Mesodermal cell (in vitro differentiated cells): ENCODE measurements around the gene EML1.

Experiments used
- H3K27ac ChIP-seq: 2 replicates; pipeline ENCODE4 v1.7.0; 2013; ENCODE audit warnings: mild to moderate bottlenecking, low read depth, low read length, moderate library complexity; ENCODE audit not compliant: severe bottlenecking
- H3K36me3 ChIP-seq: 2 replicates; pipeline ENCODE4 v1.7.1; 2013; ENCODE audit warnings: mild to moderate bottlenecking, low read length, moderate library complexity; ENCODE audit not compliant: control insufficient read depth, insufficient read depth
- H3K4me1 ChIP-seq: one replicate; pipeline ENCODE4 v1.7.1; 2013; ENCODE audit warnings: mild to moderate bottlenecking, low read length; ENCODE audit not compliant: insufficient read depth, control insufficient read depth, poor library complexity, severe bottlenecking
- H3K4me3 ChIP-seq: 2 replicates; pipeline ENCODE4 v1.7.0; 2013; ENCODE audit warnings: low read length, control low read depth, mild to moderate bottlenecking; ENCODE audit not compliant: insufficient read depth, poor library complexity, severe bottlenecking; ENCODE audit errors: extremely low read depth
- H3K9me3 ChIP-seq: 2 replicates; pipeline ENCODE4 v1.7.1; 2013; ENCODE audit warnings: mild to moderate bottlenecking, low read length, moderate library complexity; ENCODE audit not compliant: control insufficient read depth
- WGBS, 2 experiments: methylation state at CpG; one replicate each; pipeline ENCODE4 v1.1.5; 2013; ENCODE audit warnings: missing lambda C conversion rate in 2 of 2; ENCODE audit not compliant: insufficient coverage in 2 of 2; 5-methylcytosine and 5-hydroxymethylcytosine counted together

The EML1 gene

GRCh38 chr14:99750746-99751450 lies 42.3 kb upstream of the EML1 start:
- no peaks in the 10 kb centered on the region for H3K36me3 ChIP-seq
- H3K27ac ChIP-seq = no peak overlapping the region
- H3K9me3 ChIP-seq = no peaks in the 10 kb centered on the region
- no peak overlapping the region for H3K4me3 ChIP-seq
- H3K4me1 ChIP-seq = peaks cover 25% of the 10 kb centered on the region
- 90 to 92% methylated on average over 8 to 9 of the region's 11 CpGs for WGBS, 2 experiments

GRCh38 chr14:99751539-99752485 lies 41.4 kb upstream of the EML1 start:
- peaks cover 23% of the 10 kb centered on the region for H3K4me1 ChIP-seq
- 82 to 90% methylated on average over 18 to 23 of the region's 25 CpGs for WGBS, 2 experiments
- H3K27ac ChIP-seq = peak overlapping the region; percentile 94

DNA sequence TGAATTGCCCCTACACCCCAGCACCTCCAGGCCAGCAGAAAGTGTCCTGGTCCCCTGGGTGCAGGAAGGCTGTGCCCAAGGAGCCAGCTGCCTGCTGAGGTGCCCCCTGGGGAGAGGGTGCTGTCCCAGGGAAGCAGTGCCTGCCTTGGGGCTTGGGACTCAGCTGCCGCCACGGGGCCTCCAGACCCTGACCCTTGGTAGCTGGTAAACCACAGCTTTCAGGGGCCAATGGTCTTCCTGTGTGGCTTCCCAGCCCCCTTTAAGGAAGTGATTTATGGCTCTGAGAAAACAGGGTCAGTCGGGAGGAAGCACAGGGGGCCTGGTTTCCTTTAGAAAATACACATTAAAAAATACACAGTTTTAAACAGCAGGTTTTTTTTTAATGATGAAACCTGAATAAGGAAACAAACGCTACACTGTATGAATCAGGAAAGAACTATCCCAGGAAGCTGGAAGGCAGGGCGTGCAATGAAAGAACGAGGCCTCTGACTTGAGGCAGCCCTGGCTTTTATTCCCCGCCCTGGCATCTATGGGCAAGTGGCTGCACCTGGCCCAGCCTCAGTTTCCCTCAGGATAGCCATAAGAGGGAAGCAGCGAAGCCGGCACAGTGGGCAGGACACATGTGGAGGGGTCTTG lies 40.6 kb upstream of the EML1 start:
- 78 to 82% methylated on average over 5 to 7 of the region's 9 CpGs for WGBS, 2 experiments
- Histone ChIP-seq H3K36me3 (no peaks in the 10 kb centered on the region), H3K9me3 (no peaks in the 10 kb centered on the region), H3K4me3 (no peak overlapping the region), H3K27ac (peak overlapping the region; percentile 94), H3K4me1 (peaks cover 23% of the 10 kb centered on the region)

More at GRCh38 chr14:99751539-99752485, 41.4 kb upstream of the EML1 start:
- H3K36me3 ChIP-seq = no peaks in the 10 kb centered on the region
- no peak overlapping the region for H3K4me3 ChIP-seq
- no peaks in the 10 kb centered on the region for H3K9me3 ChIP-seq

DNA sequence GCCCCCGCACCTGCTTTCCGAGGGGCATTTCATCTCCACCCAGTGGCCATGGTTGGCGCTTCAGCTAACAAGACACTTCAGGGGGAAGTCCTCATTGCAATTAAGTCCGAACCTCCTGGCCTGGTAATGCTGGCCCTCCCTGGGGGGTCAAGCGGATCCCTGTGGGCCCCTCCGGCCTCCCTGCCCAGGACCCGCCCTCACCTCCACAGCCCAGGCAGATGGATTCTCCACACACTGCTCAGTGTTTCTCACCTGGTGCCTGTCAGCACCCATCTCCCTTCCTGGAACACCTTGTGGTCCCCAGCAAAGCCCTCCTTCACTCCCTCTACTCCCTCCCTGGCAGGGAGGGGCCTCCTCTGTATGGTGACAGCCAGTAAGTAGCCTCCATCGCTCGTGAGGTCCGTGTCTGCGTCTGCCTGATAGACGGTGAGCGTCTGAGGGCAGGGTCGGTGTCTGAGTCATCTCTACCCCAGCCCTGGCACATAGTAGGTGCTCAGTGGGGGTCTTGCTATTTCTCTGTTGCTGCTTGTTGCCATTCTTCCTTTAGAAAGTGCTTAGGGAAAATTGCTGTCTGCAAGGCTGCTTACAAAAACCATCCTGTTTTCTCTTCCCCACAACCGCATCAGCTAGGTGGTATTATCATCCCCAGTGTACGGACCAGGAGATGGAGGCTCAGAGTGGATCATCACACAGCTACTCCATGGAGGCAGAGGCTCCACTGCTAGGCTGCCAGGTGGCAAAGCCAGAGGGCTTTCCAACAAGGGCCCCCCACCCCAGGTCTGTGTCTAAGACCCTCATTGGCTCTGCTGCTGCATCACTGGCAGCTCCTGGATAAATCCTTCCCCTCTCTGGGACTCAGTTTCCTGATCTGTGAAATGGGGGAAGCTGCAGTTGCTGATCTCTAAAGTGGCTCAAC lies 39.7 kb upstream of the EML1 start:
- no peaks in the 10 kb centered on the region for H3K9me3 ChIP-seq
- no peak overlapping the region for H3K4me3 ChIP-seq
- H3K4me1 ChIP-seq = peaks cover 23% of the 10 kb centered on the region
- WGBS, 2 experiments = 50 to 53% methylated on average over 5 to 14 of the region's 16 CpGs
- no peaks in the 10 kb centered on the region for H3K36me3 ChIP-seq
- H3K27ac ChIP-seq = no peak overlapping the region

GRCh38 chr14:99754141-99755067 lies 38.8 kb upstream of the EML1 start:
- 84 to 89% methylated on average over 19 to 20 of the region's 24 CpGs for WGBS, 2 experiments
- Histone ChIP-seq H3K27ac (no peak overlapping the region), H3K36me3 (no peaks in the 10 kb centered on the region), H3K4me3 (no peak overlapping the region), H3K9me3 (no peaks in the 10 kb centered on the region), H3K4me1 (peaks cover 26% of the 10 kb centered on the region)

GRCh38 chr14:99755068-99755405 lies 38.2 kb upstream of the EML1 start:
- H3K36me3 ChIP-seq = no peaks in the 10 kb centered on the region
- peaks cover 31% of the 10 kb centered on the region for H3K4me1 ChIP-seq
- H3K27ac ChIP-seq = no peak overlapping the region
- no peak overlapping the region for H3K4me3 ChIP-seq
- H3K9me3 ChIP-seq = no peaks in the 10 kb centered on the region
- whole genome bisulfite sequencing, 2 experiments = 91 to 93% methylated on average over 8 of the region's 8 CpGs

GRCh38 chr14:99755629-99756603 lies 37.3 kb upstream of the EML1 start:
- 78 to 86% methylated on average over 12 to 17 of the region's 21 CpGs for WGBS, 2 experiments
- Histone ChIP-seq H3K9me3 (no peaks in the 10 kb centered on the region), H3K27ac (no peak overlapping the region), H3K36me3 (no peaks in the 10 kb centered on the region), H3K4me3 (no peak overlapping the region), H3K4me1 (peaks cover 31% of the 10 kb centered on the region)

- H3K36me3 ChIP-seq = no peaks in the 10 kb centered on the region
- no peak overlapping the region for H3K4me3 ChIP-seq
- no peak overlapping the region for H3K27ac ChIP-seq
- no peaks in the 10 kb centered on the region for H3K9me3 ChIP-seq
- H3K4me1 ChIP-seq = peaks cover 26% of the 10 kb centered on the region
- 89 to 93% methylated on average over 10 to 21 of the region's 21 CpGs for WGBS, 2 experiments
These were observed 36.4 kb upstream of the EML1 start for GRCh38 chr14:99756796-99757195.
